ENCODE results near the gene KCNK3.

Gene KCNK3

GRCh38 chr2:26711457-26712161 is 19.1 kb downstream of the KCNK3 start:
- H3K36me3 ChIP-seq (ENCODE audit: control insufficient read depth, insufficient read depth, low read length): no peaks in the 10 kb centered on the region
- H3K27me3 ChIP-seq (ENCODE audit: control insufficient read depth, insufficient read depth, low read length): no peaks in the 10 kb centered on the region
- no peak overlapping the region for H3K27ac ChIP-seq (ENCODE audit: low read length)
- peaks cover 4% of the 10 kb centered on the region; the same call in 1 of the 2 replicates for H3K4me1 ChIP-seq (ENCODE audit: control insufficient read depth, insufficient read depth, low read length)
- H3K9me3 ChIP-seq (ENCODE audit: control insufficient read depth, insufficient read depth, low read length): no peaks in the 10 kb centered on the region
- no peak overlapping the region for H3K4me3 ChIP-seq (ENCODE audit: low read length)
- WGBS (ENCODE audit: insufficient coverage, insufficient read length): no CpG with 5 or more reads among the region's 11 CpGs
- DNase-seq (ENCODE audit: low read depth, low spot score): no peak

- no peak for DNase-seq (ENCODE audit: low read depth, low spot score)
- WGBS (ENCODE audit: insufficient coverage, insufficient read length): no CpG with 5 or more reads among the region's 11 CpGs
- no peak overlapping the region for H3K4me3 ChIP-seq (ENCODE audit: low read length)
- no peaks in the 10 kb centered on the region for H3K27me3 ChIP-seq (ENCODE audit: control insufficient read depth, insufficient read depth, low read length)
- no peaks in the 10 kb centered on the region for H3K36me3 ChIP-seq (ENCODE audit: control insufficient read depth, insufficient read depth, low read length)
- H3K4me1 ChIP-seq (ENCODE audit: control insufficient read depth, insufficient read depth, low read length): no peaks in the 10 kb centered on the region
- no peaks in the 10 kb centered on the region for H3K9me3 ChIP-seq (ENCODE audit: control insufficient read depth, insufficient read depth, low read length)
- no peak overlapping the region for H3K27ac ChIP-seq (ENCODE audit: low read length)
These were observed 20.3 kb downstream of the KCNK3 start for GRCh38 chr2:26712486-26713465.

- H3K27me3 ChIP-seq (ENCODE audit: control insufficient read depth, insufficient read depth, low read length): no peaks in the 10 kb centered on the region
- WGBS (ENCODE audit: insufficient coverage, insufficient read length): no CpG with 5 or more reads among the region's 13 CpGs
- no peaks in the 10 kb centered on the region for H3K9me3 ChIP-seq (ENCODE audit: control insufficient read depth, insufficient read depth, low read length)
- H3K27ac ChIP-seq (ENCODE audit: low read length): no peak overlapping the region
- no peak overlapping the region for H3K4me3 ChIP-seq (ENCODE audit: low read length)
- H3K4me1 ChIP-seq (ENCODE audit: control insufficient read depth, insufficient read depth, low read length): peaks cover 3% of the 10 kb centered on the region
- DNase-seq (ENCODE audit: low read depth, low spot score): no peak
- no peaks in the 10 kb centered on the region for H3K36me3 ChIP-seq (ENCODE audit: control insufficient read depth, insufficient read depth, low read length)
These were observed 23.2 kb downstream of the KCNK3 start for GRCh38 chr2:26715528-26716270.

- WGBS (ENCODE audit: insufficient coverage, insufficient read length): no CpG with 5 or more reads among the region's 3 CpGs
- peaks cover 8% of the 10 kb centered on the region for H3K4me1 ChIP-seq (ENCODE audit: control insufficient read depth, insufficient read depth, low read length)
These were observed 23.8 kb downstream of the KCNK3 start for GRCh38 chr2:26716340-26716739.

DNA sequence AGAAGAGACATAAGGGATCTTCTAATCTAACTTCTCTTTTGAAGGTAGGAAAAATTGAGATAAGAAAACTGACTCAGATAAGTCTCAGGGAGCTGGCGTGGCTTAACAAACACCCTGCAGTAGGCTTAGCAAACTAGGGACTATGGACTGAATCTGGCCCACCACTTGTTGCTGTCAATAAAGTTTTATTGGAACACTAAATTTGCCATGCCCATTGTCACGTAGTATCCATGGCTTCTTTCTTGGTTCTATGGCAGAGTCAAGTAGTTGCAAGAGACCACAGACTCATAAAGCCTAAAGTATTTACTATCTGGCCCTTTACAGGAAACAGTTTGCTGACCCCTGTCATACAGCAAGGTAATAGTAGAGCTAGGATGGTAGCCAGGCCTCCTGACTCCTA is 24.2 kb downstream of the KCNK3 start:
- WGBS (ENCODE audit: insufficient coverage, insufficient read length): no CpG with 5 or more reads among the region's 2 CpGs
- Histone ChIP-seq H3K4me1 (ENCODE audit: control insufficient read depth, insufficient read depth, low read length) (peaks cover 10% of the 10 kb centered on the region), H3K4me3 (ENCODE audit: low read length) (no peak overlapping the region), H3K27me3 (ENCODE audit: control insufficient read depth, insufficient read depth, low read length) (no peaks in the 10 kb centered on the region), H3K9me3 (ENCODE audit: control insufficient read depth, insufficient read depth, low read length) (no peaks in the 10 kb centered on the region), H3K27ac (ENCODE audit: low read length) (no peak overlapping the region), H3K36me3 (ENCODE audit: control insufficient read depth, insufficient read depth, low read length) (no peaks in the 10 kb centered on the region)
- no peak for DNase-seq (ENCODE audit: low read depth, low spot score)

More at GRCh38 chr2:26716340-26716739, 23.8 kb downstream of the KCNK3 start:
- H3K9me3 ChIP-seq (ENCODE audit: control insufficient read depth, insufficient read depth, low read length): no peaks in the 10 kb centered on the region
- no peak overlapping the region for H3K27ac ChIP-seq (ENCODE audit: low read length)
- H3K4me3 ChIP-seq (ENCODE audit: low read length): no peak overlapping the region
- no peaks in the 10 kb centered on the region for H3K36me3 ChIP-seq (ENCODE audit: control insufficient read depth, insufficient read depth, low read length)
- H3K27me3 ChIP-seq (ENCODE audit: control insufficient read depth, insufficient read depth, low read length): no peaks in the 10 kb centered on the region
- DNase-seq (ENCODE audit: low read depth, low spot score): no peak

GRCh38 chr2:26717362-26717761 is 24.8 kb downstream of the KCNK3 start:
- DNase-seq (ENCODE audit: low read depth, low spot score): no peak
- Histone ChIP-seq H3K27me3 (ENCODE audit: control insufficient read depth, insufficient read depth, low read length) (no peaks in the 10 kb centered on the region), H3K27ac (ENCODE audit: low read length) (no peak overlapping the region), H3K4me3 (ENCODE audit: low read length) (no peak overlapping the region), H3K36me3 (ENCODE audit: control insufficient read depth, insufficient read depth, low read length) (no peaks in the 10 kb centered on the region), H3K9me3 (ENCODE audit: control insufficient read depth, insufficient read depth, low read length) (no peaks in the 10 kb centered on the region), H3K4me1 (ENCODE audit: control insufficient read depth, insufficient read depth, low read length) (peaks cover 10% of the 10 kb centered on the region)
- no CpG with 5 or more reads among the region's 5 CpGs for WGBS (ENCODE audit: insufficient coverage, insufficient read length)

DNA sequence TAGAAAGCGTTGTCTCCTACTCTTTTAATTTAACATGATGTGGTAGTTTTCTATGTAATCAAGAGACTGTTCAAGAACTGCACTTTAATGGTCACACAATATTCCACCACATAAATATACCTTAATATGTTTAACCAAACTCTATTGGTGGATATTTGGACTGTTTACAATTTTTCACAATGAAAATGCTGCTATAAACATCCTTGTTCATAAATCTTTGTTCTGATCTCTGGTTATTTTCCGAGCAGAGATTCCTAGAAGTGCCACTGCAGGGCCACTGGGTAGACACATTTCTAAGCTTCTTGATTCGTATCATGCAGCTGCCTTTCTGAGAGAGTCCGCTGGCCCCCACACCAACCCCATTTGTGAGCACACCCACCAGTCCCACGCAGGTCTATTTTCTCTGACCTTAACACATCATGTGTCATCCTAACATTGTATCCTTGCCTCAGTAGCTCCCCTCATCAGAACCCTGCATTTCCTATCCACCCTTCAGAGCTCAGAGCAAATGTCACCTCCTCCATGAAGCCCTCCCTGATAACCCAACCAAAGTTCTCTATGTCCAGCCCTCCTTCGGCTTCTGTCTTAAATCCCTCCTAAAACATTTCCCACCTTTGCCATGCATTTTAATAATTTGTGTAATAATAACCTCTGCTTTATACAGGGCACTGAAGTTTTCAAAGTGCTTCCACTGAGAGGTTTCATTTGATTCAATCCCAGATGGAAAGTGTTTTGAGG is 26.6 kb downstream of the KCNK3 start:
- no peak for DNase-seq (ENCODE audit: low read depth, low spot score)
- no peak overlapping the region for H3K27ac ChIP-seq (ENCODE audit: low read length)
- no peaks in the 10 kb centered on the region for H3K36me3 ChIP-seq (ENCODE audit: control insufficient read depth, insufficient read depth, low read length)
- no peak overlapping the region for H3K4me3 ChIP-seq (ENCODE audit: low read length)
- no peaks in the 10 kb centered on the region for H3K9me3 ChIP-seq (ENCODE audit: control insufficient read depth, insufficient read depth, low read length)
- H3K27me3 ChIP-seq (ENCODE audit: control insufficient read depth, insufficient read depth, low read length): no peaks in the 10 kb centered on the region
- H3K4me1 ChIP-seq (ENCODE audit: control insufficient read depth, insufficient read depth, low read length): peaks cover 10% of the 10 kb centered on the region
- WGBS (ENCODE audit: insufficient coverage, insufficient read length): no CpG with 5 or more reads among the region's 6 CpGs

- no peak for DNase-seq (ENCODE audit: low read depth, low spot score)
- Histone ChIP-seq H3K4me1 (ENCODE audit: control insufficient read depth, insufficient read depth, low read length) (peaks cover 10% of the 10 kb centered on the region), H3K9me3 (ENCODE audit: control insufficient read depth, insufficient read depth, low read length) (no peaks in the 10 kb centered on the region), H3K27ac (ENCODE audit: low read length) (no peak overlapping the region), H3K27me3 (ENCODE audit: control insufficient read depth, insufficient read depth, low read length) (no peaks in the 10 kb centered on the region), H3K36me3 (ENCODE audit: control insufficient read depth, insufficient read depth, low read length) (no peaks in the 10 kb centered on the region), H3K4me3 (ENCODE audit: low read length) (no peak overlapping the region)
- no CpG with 5 or more reads among the region's 7 CpGs for WGBS (ENCODE audit: insufficient coverage, insufficient read length)
These were observed 28.0 kb downstream of the KCNK3 start for GRCh38 chr2:26720322-26721114.

DNA sequence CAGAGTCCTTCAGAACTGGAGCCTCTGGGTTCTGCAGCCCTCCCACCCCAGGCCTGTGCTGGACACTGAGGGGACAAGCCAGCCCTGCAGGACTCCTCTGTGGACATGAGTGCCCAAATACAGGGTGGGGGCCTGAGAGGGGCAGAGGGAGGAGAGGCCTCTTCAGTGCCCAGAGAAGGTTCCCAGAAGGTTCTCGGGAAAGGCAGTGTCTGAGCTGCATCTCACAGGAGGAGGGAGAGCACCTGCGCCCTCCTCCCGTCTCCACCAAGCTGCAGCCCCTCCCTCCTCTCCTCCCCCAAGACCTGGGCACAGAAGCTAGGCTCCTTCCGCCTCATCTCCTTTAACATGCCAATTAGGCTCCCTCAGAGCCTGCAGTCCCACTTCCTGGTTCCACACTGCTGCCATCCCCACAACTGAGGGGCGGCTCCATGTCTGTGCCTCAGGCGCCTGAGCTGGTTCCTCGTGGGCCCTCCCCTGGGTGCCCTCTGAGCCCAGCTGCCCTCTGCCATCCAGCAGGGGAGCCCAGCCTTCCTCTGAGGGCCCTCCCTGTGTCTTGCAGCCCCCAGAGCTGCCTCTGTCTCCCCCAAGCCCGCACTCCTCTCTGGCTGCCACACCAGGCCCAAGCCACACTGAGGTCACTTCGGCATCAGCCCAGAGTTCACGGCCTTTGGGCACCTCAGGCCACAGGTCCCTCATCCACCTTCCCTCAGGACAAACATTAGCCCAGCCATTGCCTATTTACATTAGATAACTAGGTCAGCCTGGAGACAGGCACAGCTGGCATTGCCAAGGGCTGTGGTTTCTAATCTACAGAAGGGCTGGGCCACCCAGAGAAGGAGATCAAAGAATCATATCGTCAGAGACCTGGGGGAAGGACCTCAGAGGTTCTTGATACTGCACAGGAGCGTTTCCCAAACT is 28.9 kb downstream of the KCNK3 start:
- DNase-seq (ENCODE audit: low read depth, low spot score): no peak
- no peaks in the 10 kb centered on the region for H3K9me3 ChIP-seq (ENCODE audit: control insufficient read depth, insufficient read depth, low read length)
- H3K4me3 ChIP-seq (ENCODE audit: low read length): no peak overlapping the region
- no peaks in the 10 kb centered on the region for H3K27me3 ChIP-seq (ENCODE audit: control insufficient read depth, insufficient read depth, low read length)
- peaks cover 10% of the 10 kb centered on the region for H3K4me1 ChIP-seq (ENCODE audit: control insufficient read depth, insufficient read depth, low read length)
- H3K36me3 ChIP-seq (ENCODE audit: control insufficient read depth, insufficient read depth, low read length): no peaks in the 10 kb centered on the region
- H3K27ac ChIP-seq (ENCODE audit: low read length): no peak overlapping the region
- no CpG with 5 or more reads among the region's 12 CpGs for WGBS (ENCODE audit: insufficient coverage, insufficient read length)

Measured in iPS DF 6.9 (cell line).